Measurements from ENCODE around the gene MVK. TPM values are rescaled to one million over a fixed set of nuclear protein-coding genes. Genes with fewer than 3 reads are reported as not detected.

The MVK gene
- polyA plus RNA-seq, 3 donors = 1.1 to 3.8 (median 1.6) TPM

DNA sequence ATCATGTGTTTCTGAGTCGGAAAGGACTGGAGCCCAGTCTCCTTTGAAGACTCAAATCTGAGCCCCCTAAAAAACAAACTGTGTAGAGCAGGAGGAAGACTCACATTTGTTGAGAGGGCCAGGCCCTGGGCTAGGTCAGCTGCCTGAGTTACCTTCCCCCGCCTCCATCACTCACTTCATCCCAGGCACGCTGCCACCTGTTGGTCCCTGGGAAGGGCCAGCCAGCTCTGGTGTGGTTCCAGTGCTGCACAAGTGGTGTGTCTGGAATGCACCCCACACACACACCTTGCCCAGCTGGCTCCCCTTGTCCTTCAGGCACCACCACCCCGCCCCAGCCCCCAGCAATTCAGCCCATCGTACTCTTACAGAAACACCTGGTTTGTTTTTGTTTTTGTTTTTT lies 9.0 kb downstream of the MVK start:
- Histone ChIP-seq H3K4me3 (replicated peaks in 1 of 3; ENCODE audit: low read depth in 2 of 3, low read length in 3 of 3) (no peak overlapping the region), H3K4me1 (ENCODE audit: control insufficient read depth in 1 of 2, insufficient read depth in 2 of 2, low read length in 2 of 2) (no peaks in the 10 kb centered on the region), H3K27me3 (ENCODE audit: control insufficient read depth in 2 of 2, insufficient read depth in 2 of 2, low read length in 2 of 2) (no peaks in the 10 kb centered on the region), H3K79me2 (ENCODE audit: insufficient read depth, low read length) (no peaks in the 10 kb centered on the region), H2AFZ (ENCODE audit: insufficient read depth, low read depth, low read length, poor library complexity, severe bottlenecking) (no peak overlapping the region), H4K20me1 (ENCODE audit: insufficient read depth, low read length) (no peaks in the 10 kb centered on the region), H3K27ac (ENCODE audit: low read depth in 1 of 2, low read length in 2 of 2) (no peak overlapping the region), H3K9ac (ENCODE audit: insufficient read depth, low read length, poor library complexity, severe bottlenecking) (no peak overlapping the region), H3K36me3 (replicated peaks in 1 of 2; ENCODE audit: control insufficient read depth in 1 of 2, insufficient read depth in 2 of 2, low read length in 2 of 2) (peaks cover 23 to 59% of the 10 kb centered on the region in 2 donors), H3K4me2 (replicated peaks; ENCODE audit: extremely low read depth, low read length, poor library complexity, severe bottlenecking) (no peak overlapping the region), H3K9me3 (replicated peaks in 1 of 2; ENCODE audit: control insufficient read depth in 1 of 2, insufficient read depth in 1 of 2, low read length in 2 of 2) (no peaks in the 10 kb centered on the region)
- no peak overlapping the region for H3K4me3 Mint-ChIP-seq
- H3K27me3 Mint-ChIP-seq (ENCODE audit: low read depth in 3 of 3) = peaks cover 0 to 1% (median 0%) of the 10 kb centered on the region in 3 donors
- DNase-seq = no peak
- H3K4me1 Mint-ChIP-seq = no peaks in the 10 kb centered on the region
- WGBS (ENCODE audit: insufficient coverage) = 100% methylated on average over 2 of the region's 5 CpGs
- H3K36me3 Mint-ChIP-seq = peaks cover 50 to 62% of the 10 kb centered on the region in 2 donors
- intact Hi-C loops (cut with micrococcal nuclease) = no loop called here
- no peaks in the 10 kb centered on the region for H3K9me3 Mint-ChIP-seq
- TF ChIP-seq, protein P1, sequence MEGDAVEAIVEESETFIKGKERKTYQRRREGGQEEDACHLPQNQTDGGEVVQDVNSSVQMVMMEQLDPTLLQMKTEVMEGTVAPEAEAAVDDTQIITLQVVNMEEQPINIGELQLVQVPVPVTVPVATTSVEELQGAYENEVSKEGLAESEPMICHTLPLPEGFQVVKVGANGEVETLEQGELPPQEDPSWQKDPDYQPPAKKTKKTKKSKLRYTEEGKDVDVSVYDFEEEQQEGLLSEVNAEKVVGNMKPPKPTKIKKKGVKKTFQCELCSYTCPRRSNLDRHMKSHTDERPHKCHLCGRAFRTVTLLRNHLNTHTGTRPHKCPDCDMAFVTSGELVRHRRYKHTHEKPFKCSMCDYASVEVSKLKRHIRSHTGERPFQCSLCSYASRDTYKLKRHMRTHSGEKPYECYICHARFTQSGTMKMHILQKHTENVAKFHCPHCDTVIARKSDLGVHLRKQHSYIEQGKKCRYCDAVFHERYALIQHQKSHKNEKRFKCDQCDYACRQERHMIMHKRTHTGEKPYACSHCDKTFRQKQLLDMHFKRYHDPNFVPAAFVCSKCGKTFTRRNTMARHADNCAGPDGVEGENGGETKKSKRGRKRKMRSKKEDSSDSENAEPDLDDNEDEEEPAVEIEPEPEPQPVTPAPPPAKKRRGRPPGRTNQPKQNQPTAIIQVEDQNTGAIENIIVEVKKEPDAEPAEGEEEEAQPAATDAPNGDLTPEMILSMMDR (IDR thresholded peaks at IDR 0.05) = no peak
- H3K27ac Mint-ChIP-seq = peak overlapping the region in 1 of 7 donors; percentile 82

DNA sequence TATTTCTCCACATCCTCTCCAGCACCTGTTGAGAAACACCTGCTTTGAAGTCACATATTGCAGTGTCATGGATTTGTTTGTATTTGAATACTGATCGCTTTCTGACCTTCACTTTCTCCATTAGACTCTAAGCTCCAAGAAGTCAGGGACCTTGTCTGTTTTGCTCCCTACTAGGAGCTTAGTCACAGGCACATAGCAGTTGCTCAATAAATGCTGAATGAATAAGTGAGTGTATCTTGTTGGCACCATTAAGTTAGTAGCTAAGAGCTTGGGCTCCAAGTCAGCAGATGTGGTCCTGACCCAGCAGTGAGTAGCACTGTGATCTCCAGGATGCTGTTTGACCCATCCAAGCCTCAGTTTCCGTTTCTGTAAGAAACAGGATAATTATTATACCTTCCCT lies 10.1 kb downstream of the MVK start:
- no peaks in the 10 kb centered on the region for H3K4me1 ChIP-seq (ENCODE audit: control insufficient read depth in 1 of 2, insufficient read depth in 2 of 2, low read length in 2 of 2)
- no peaks in the 10 kb centered on the region for H3K27me3 ChIP-seq (ENCODE audit: control insufficient read depth in 2 of 2, insufficient read depth in 2 of 2, low read length in 2 of 2)
- H3K79me2 ChIP-seq (ENCODE audit: insufficient read depth, low read length) = no peaks in the 10 kb centered on the region
- Mint-ChIP-seq H3K27ac (no peak overlapping the region), H3K4me1 (no peaks in the 10 kb centered on the region), H3K27me3 (ENCODE audit: low read depth in 3 of 3) (peaks cover 0 to 3% (median 0%) of the 10 kb centered on the region in 3 donors), H3K9me3 (no peaks in the 10 kb centered on the region), H3K36me3 (peaks cover 50 to 62% of the 10 kb centered on the region in 2 donors), H3K4me3 (no peak overlapping the region)
- H3K9ac ChIP-seq (ENCODE audit: insufficient read depth, low read length, poor library complexity, severe bottlenecking) = no peak overlapping the region
- WGBS (ENCODE audit: insufficient coverage) = no CpG with 5 or more reads among the region's 2 CpGs
- peaks cover 23 to 58% of the 10 kb centered on the region in 2 donors for H3K36me3 ChIP-seq (replicated peaks in 1 of 2; ENCODE audit: control insufficient read depth in 1 of 2, insufficient read depth in 2 of 2, low read length in 2 of 2)
- no peak for DNase-seq
- TF ChIP-seq, protein P1 (IDR thresholded peaks at IDR 0.05) = no peak
- H3K4me3 ChIP-seq (replicated peaks in 1 of 3; ENCODE audit: low read depth in 2 of 3, low read length in 3 of 3) = no peak overlapping the region
- H3K9me3 ChIP-seq (replicated peaks in 1 of 2; ENCODE audit: control insufficient read depth in 1 of 2, insufficient read depth in 1 of 2, low read length in 2 of 2) = no peaks in the 10 kb centered on the region
- H4K20me1 ChIP-seq (ENCODE audit: insufficient read depth, low read length) = no peaks in the 10 kb centered on the region
- no peak overlapping the region for H2AFZ ChIP-seq (ENCODE audit: insufficient read depth, low read depth, low read length, poor library complexity, severe bottlenecking)
- H3K4me2 ChIP-seq (replicated peaks; ENCODE audit: extremely low read depth, low read length, poor library complexity, severe bottlenecking) = no peak overlapping the region
- H3K27ac ChIP-seq (ENCODE audit: low read depth in 1 of 2, low read length in 2 of 2) = no peak overlapping the region
- intact Hi-C loops (cut with micrococcal nuclease) = no loop called here

Data from CD14-positive monocyte (primary cell).